HL-60 (cell line): Measurements from ENCODE around the gene TFE3.

Experiments used
- DNase-seq, 2 experiments: peaks; one replicate each; pipeline ENCODE4 v3.0.0-alpha.2; 2010 to 2020; ENCODE audit warnings: low read depth in 1 of 2, low spot score in 1 of 2
- H3K27ac ChIP-seq: fragments of 250-450 bp; sonication (Bioruptor Pico); replicated peaks from 2 replicates; pipeline ENCODE4 v1.5.1; 2020; ENCODE audit warnings: mild to moderate bottlenecking, moderate library complexity
- H3K27me3 ChIP-seq: fragments of 250-450 bp; sonication (Bioruptor Pico); 2 replicates; pipeline ENCODE4 v1.5.1; 2021; ENCODE audit warnings: mild to moderate bottlenecking, moderate library complexity; ENCODE audit not compliant: insufficient read depth, poor library complexity, severe bottlenecking
- H3K4me3 ChIP-seq: replicated peaks from 2 replicates; pipeline ENCODE4 v1.5.1; 2011; ENCODE audit warnings: mild to moderate bottlenecking, control low read depth, low read length; ENCODE audit not compliant: insufficient read depth
- GABPA ChIP-seq: IDR thresholded peaks from 2 replicates; pipeline ENCODE4 v1.6.1; 2012; ENCODE audit warnings: low read depth
- POLR2AphosphoS5 ChIP-seq: IDR thresholded peaks from 2 replicates; pipeline ENCODE4 v1.6.1; 2012; ENCODE audit warnings: low read depth
- SPI1 ChIP-seq: IDR thresholded peaks from 2 replicates; pipeline ENCODE4 v1.6.1; 2012; ENCODE audit warnings: low read depth, mild to moderate bottlenecking, borderline replicate concordance
- long read RNA-seq: library from polyadenylated mRNA; unstranded; transcript quantifications from one replicate; pipeline ENCODE4 v2.0.0, GENCODE V29; 2020
- TF ChIP-seq, protein P1 (sequence below): IDR thresholded peaks from one replicate; pipeline ENCODE4 v1.5.1; 2011; ENCODE audit warnings: low read length, control low read depth, inconsistent platforms; ENCODE audit not compliant: insufficient read depth
- TF ChIP-seq, protein P2 (sequence below): IDR thresholded peaks from 2 replicates; pipeline ENCODE4 v1.6.1; 2012; ENCODE audit warnings: low read depth; ENCODE audit not compliant: insufficient replicate concordance

The TFE3 gene, protein sequence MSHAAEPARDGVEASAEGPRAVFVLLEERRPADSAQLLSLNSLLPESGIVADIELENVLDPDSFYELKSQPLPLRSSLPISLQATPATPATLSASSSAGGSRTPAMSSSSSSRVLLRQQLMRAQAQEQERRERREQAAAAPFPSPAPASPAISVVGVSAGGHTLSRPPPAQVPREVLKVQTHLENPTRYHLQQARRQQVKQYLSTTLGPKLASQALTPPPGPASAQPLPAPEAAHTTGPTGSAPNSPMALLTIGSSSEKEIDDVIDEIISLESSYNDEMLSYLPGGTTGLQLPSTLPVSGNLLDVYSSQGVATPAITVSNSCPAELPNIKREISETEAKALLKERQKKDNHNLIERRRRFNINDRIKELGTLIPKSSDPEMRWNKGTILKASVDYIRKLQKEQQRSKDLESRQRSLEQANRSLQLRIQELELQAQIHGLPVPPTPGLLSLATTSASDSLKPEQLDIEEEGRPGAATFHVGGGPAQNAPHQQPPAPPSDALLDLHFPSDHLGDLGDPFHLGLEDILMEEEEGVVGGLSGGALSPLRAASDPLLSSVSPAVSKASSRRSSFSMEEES
- long read RNA-seq, transcript TFE3-204 (10 exons, 3,279 nt), result minor isoform, 5 of 16 reads
- long read RNA-seq, transcript TFE3-201 (10 exons, 3,415 nt), result major isoform, 9 of 16 reads
- long read RNA-seq, partial matches to known transcripts, result 1 of 16 reads
- long read RNA-seq, other reads (novel, unspliced or antisense), result 1 of 16 reads

DNA sequence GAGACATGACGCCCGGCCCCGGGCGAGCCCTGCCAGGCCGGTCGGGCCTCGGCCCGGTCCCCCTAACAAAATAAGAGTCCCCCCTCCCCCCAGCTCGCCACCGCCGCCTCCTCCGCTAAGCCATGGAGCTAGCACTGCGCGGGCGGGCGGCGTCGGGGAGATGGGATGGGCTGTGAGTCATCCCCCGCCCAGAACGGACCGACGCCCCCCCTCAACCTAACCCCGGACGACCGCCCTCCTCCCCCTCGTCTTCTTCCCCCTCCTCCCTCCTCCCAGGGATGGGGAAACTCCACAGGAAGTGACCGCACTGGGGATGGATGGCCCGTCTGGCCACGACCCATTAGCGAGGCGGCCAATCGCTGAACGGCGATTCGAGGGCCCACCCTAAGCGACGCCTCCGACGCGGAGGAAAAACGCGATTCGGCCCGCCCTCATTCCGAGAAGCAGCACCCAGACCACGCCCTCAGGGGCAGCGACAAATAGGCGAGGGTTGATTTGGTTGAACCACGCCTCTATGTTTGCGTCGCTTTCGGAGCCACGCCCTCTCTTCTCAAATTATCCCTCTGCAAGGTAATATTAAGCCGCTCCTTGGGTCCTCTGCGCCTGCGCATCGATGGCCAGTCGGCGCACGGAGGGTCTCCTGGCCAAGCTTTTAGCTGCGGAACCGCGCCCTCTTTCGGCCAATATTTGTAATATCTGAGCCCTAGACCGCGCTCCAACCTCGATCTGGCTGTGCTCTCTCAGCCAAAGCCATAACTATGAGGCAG is at the start of gene TFE3:
TSS of gene TFE3 (minus strand) at position 138 of the 767 bp plus-strand sequence. CDS start at position 7, 131 bp downstream.
- peak; percentile 92 to 98 for DNase-seq
- peak within 1 kb of the TSS; percentile 86 for H3K27ac ChIP-seq
- TF ChIP-seq, protein P1, sequence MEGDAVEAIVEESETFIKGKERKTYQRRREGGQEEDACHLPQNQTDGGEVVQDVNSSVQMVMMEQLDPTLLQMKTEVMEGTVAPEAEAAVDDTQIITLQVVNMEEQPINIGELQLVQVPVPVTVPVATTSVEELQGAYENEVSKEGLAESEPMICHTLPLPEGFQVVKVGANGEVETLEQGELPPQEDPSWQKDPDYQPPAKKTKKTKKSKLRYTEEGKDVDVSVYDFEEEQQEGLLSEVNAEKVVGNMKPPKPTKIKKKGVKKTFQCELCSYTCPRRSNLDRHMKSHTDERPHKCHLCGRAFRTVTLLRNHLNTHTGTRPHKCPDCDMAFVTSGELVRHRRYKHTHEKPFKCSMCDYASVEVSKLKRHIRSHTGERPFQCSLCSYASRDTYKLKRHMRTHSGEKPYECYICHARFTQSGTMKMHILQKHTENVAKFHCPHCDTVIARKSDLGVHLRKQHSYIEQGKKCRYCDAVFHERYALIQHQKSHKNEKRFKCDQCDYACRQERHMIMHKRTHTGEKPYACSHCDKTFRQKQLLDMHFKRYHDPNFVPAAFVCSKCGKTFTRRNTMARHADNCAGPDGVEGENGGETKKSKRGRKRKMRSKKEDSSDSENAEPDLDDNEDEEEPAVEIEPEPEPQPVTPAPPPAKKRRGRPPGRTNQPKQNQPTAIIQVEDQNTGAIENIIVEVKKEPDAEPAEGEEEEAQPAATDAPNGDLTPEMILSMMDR, result peak; percentile 13
- no peak for TF ChIP-seq GABPA
- H3K27me3 ChIP-seq, result no peaks in the 10 kb centered on the region
- peak within 1 kb of the TSS; percentile 62 for H3K4me3 ChIP-seq

DNA sequence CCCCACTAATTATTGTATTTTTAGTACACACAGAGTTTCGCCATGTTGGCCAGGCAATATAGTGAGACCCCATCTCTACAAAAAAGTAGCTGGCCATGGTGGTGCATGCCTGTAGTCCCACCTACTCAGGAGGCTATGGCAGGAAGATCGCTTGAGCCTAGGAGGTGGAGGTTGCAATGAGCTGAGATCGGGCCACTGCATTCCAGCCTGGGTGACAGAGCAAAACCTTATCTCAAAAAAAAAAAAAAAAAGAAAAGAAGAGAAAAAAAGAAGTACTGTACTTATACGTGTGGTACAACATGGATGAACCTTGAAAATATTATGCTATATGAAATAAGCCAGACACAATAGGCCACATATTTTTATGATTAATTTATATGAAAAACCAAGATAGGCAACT is 46.4 kb upstream of the TFE3 start:
- Histone ChIP-seq H3K27me3 (no peaks in the 10 kb centered on the region), H3K4me3 (no peak overlapping the region), H3K27ac (no peak overlapping the region)
- DNase-seq, result no peak
- TF ChIP-seq SPI1 (no peak), GABPA (no peak), POLR2AphosphoS5 (no peak)
- TF ChIP-seq, protein P2, sequence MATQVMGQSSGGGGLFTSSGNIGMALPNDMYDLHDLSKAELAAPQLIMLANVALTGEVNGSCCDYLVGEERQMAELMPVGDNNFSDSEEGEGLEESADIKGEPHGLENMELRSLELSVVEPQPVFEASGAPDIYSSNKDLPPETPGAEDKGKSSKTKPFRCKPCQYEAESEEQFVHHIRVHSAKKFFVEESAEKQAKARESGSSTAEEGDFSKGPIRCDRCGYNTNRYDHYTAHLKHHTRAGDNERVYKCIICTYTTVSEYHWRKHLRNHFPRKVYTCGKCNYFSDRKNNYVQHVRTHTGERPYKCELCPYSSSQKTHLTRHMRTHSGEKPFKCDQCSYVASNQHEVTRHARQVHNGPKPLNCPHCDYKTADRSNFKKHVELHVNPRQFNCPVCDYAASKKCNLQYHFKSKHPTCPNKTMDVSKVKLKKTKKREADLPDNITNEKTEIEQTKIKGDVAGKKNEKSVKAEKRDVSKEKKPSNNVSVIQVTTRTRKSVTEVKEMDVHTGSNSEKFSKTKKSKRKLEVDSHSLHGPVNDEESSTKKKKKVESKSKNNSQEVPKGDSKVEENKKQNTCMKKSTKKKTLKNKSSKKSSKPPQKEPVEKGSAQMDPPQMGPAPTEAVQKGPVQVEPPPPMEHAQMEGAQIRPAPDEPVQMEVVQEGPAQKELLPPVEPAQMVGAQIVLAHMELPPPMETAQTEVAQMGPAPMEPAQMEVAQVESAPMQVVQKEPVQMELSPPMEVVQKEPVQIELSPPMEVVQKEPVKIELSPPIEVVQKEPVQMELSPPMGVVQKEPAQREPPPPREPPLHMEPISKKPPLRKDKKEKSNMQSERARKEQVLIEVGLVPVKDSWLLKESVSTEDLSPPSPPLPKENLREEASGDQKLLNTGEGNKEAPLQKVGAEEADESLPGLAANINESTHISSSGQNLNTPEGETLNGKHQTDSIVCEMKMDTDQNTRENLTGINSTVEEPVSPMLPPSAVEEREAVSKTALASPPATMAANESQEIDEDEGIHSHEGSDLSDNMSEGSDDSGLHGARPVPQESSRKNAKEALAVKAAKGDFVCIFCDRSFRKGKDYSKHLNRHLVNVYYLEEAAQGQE, result no peak
- TF ChIP-seq, protein P1, result no peak

DNA sequence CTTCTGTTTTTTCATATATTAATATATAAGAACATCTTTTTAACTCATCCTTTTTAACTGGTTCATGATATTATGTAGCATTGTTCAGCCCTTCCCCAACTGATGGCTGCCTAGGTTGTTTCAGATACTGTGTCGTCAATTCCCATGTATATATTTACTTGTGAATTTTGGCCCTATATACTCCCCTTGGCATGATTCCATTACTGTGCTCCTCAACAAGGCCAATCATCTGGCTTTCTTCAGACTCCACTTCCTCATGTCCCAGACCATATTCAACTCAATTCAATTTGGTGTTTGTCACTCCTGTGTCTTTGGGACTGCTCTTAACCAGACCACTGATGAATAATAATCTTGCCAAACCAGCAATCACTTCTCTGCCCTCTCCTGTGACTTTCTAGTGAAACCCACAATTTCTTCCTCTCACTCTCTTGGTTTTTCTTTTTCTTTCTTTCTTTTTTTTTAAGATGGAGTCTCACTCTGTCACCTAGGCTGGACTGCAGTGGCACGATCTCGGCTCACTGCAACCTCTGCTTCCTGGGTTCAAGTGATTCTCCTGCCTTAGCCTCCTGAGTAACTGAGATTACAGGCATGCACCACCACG is 39.2 kb upstream of the TFE3 start:
- TF ChIP-seq, protein P1, result no peak
- no peak for TF ChIP-seq POLR2AphosphoS5
- TF ChIP-seq GABPA, result no peak
- no peak for TF ChIP-seq SPI1
- TF ChIP-seq, protein P2, result no peak
- Histone ChIP-seq H3K27me3 (no peaks in the 10 kb centered on the region), H3K4me3 (no peak overlapping the region), H3K27ac (no peak overlapping the region)
- no peak for DNase-seq
